GM12891 (cell line): ENCODE results near the gene TSEN34.

Experiments used
- PAX5 ChIP-seq: IDR thresholded peaks from 2 replicates; pipeline ENCODE4 v1.6.1; 2011; ENCODE audit warnings: low read length, moderate library complexity, mild to moderate bottlenecking; ENCODE audit not compliant: insufficient read depth, severe bottlenecking
- POLR2A ChIP-seq: IDR thresholded peaks from 2 replicates; pipeline ENCODE4 v1.6.1; 2011; ENCODE audit warnings: low read depth, low read length, control low read depth
- POLR2AphosphoS5 ChIP-seq: IDR thresholded peaks from 2 replicates; pipeline ENCODE4 v1.6.1; 2011; ENCODE audit warnings: low read depth, low read length, control low read depth
- POU2F2 ChIP-seq: IDR thresholded peaks from 2 replicates; pipeline ENCODE4 v1.6.1; 2011; ENCODE audit warnings: low read depth, mild to moderate bottlenecking, control low read depth, low read length, moderate library complexity
- SPI1 ChIP-seq: IDR thresholded peaks from 2 replicates; pipeline ENCODE4 v1.6.1; 2011; ENCODE audit warnings: low read depth, low read length, control low read depth
- TAF1 ChIP-seq: IDR thresholded peaks from 2 replicates; pipeline ENCODE4 v1.6.1; 2011; ENCODE audit warnings: low read depth, low read length, control low read depth

GRCh38 chr19:54229146-54229545 lies 38.0 kb downstream of the TSEN34 start:
- TF ChIP-seq POLR2A (no peak), POLR2AphosphoS5 (no peak), TAF1 (no peak), SPI1 (no peak), POU2F2 (no peak), PAX5 (no peak)
